Epidermal melanocyte (primary cell): ENCODE results near the gene PTGER4.

ENCODE experiments used
- DNase-seq: peaks from one replicate; pipeline ENCODE4 v3.0.0; 2011; ENCODE audit warnings: low spot score; ENCODE audit not compliant: insufficient read length

Gene PTGER4

DNA sequence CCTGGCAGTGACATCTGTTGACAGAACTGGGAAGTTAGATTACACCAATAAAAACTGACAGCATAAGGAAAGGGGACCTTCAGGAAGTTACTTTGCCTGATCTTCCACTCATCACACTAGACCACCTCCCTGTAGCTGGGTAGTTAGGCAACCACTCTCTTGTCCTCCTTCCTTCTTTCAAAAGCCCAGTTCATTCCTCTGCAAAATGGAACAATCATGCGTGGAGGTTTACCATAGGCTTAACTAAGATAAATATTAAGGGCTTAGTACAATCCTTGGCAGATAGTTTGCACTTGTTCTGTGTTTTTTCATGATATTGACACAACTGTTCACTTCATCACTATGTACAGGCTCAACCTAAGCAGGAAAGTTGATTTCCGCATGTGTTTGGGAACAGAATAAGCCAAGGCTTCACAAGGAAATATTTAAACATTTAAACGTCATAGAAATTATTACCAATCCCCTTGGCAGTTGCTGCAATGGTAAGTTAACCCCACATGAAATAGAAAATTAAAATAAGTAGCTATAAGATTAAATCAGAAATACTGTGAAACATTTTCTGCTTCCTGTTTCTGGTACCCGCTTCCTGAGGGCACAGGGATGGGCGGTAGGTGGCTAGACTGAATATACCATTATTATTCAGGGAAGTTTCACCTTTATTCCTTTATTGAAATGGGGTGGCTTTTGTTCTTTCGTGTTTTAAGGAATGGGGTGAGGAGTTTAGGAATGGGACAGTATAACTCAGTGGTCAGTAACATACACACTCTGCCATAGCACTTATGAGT is 9.9 kb upstream of the PTGER4 start:
- DNase-seq: no peak

- DNase-seq: no peak
Observed at GRCh38 chr5:40672425-40672824, 7.3 kb upstream of the PTGER4 start.

DNA sequence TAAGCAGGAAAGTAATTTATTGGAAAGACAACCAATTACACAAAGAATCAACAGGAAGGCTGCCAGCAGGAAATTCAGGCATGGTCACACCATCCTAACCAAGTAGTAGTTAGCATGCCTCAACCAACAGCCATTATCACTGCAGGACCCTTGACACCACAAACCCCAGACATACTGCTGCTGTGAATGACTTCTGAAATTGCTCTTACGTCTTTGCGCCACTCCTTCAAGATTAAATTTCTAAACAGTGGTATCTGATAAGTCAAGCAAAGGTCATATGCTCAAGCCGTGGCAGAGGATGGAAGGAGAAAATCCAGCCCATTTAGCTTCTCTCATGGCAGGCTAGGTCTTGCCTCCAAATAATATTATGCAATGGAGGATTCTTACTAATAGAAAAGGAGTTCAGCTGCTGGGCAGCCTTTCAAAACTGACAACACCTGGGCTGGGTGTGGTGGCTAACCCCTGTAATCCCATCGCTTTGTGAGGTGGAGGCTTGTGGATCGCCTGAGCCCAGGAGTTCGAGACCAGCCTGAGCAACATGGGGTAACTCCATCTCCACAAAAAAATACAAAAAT is 5.0 kb upstream of the PTGER4 start:
- no peak for DNase-seq

- DNase-seq: no peak
Observed at GRCh38 chr5:40675396-40676133, 4.2 kb upstream of the PTGER4 start.

DNA sequence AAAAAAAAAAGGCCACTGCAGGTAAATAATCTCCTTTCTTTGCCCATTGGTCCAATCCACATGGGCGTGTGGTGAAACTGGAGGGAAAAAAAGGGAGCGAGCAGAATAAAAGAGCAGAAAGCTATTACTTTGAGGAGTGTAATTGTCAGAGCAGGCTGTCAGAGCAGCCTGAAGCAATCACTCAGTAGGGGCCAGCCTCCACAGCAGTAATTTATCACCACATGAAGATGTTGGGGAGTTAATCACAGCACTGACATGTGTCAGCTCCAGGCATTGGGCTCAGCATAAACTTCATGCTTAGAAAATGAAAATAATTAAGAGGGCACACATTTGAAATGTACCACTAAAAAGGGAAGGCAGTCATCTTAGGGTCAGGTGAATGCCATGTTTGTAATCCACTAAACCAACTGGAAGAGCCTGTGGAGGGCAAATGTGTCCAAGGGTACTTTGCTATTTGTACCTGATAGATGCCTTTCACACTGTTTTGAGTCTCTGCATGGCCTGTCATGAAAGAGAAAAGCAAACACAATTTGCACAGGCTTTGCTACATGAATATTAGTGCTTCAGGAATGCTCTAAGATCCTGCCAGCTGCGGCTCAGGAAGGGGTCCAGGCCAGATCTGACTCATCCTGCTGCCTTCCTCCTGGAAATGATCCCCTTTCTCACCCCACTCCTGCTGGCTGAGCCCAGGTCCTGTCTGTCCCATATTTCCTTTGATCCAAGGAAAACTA is 2.9 kb upstream of the PTGER4 start:
- DNase-seq: no peak

DNA sequence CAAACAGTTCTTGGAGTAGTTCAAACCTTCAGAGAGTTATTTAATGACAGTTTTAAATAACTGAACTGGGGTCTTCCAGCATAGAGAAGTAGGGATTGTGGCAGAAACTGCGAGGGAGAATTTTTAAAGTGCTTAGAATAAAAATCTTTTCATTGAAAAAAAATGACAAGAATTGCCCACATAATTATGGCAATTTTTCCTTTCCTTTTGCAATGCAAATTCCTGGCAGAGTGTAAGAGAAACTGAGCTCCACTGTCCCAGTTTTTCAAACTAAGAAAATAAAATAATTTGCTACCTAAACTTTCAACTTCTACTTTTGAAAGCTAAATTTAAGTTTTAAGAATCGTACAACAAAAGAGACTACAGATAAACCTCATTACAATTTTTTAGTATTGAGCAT is 2.3 kb upstream of the PTGER4 start:
- no peak for DNase-seq

DNA sequence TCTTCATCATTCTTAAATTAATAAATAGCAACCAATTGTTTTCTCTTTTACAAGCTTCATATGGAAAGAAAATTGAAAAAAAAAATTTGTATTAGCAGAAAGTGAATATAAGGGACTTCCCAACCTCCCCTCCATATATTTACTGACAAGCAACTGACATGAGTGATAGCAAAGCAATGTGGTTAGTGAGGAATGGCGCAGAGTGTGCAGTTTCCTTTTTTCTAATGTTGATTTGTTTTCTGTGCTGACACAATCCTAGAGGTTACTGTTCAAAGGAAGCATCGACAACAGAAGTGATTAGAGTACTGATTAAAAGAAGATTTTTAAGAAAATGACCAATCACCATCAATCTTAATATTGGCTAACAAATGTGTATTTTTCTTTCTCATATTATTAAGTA is 1.7 kb upstream of the PTGER4 start:
- DNase-seq: no peak

DNA sequence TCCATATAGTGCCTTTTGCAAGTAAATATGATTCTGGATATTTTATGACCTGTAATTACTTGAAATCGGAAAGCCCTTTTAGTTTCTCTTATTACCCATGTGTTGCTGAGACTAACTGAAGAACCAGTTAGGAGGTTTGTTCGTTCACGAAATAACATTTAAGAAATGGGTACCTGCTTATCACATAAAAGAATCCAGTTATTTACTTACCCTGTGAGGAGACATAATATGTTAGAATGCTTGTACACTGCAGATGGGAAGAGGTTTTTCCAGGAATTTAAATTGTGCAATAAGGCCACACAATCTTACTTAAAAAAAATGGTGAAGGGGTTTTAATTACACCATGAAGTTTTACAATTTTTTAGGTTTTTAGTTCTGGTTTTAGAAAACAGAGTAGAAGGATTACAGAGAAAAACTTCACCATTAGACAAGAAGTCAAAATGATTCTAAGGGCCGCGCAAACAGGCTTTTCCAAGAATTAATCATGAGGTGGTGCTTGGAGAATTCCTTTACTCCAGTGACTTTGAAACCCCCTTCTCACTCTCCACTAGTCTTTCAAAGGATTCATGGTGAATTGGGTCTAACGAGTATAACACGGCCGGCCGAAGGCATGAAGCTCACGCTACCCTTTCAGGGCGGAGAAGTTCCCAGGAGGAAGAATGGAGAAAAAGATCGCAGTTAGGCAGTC is 1.1 kb upstream of the PTGER4 start:
- DNase-seq: no peak

DNA sequence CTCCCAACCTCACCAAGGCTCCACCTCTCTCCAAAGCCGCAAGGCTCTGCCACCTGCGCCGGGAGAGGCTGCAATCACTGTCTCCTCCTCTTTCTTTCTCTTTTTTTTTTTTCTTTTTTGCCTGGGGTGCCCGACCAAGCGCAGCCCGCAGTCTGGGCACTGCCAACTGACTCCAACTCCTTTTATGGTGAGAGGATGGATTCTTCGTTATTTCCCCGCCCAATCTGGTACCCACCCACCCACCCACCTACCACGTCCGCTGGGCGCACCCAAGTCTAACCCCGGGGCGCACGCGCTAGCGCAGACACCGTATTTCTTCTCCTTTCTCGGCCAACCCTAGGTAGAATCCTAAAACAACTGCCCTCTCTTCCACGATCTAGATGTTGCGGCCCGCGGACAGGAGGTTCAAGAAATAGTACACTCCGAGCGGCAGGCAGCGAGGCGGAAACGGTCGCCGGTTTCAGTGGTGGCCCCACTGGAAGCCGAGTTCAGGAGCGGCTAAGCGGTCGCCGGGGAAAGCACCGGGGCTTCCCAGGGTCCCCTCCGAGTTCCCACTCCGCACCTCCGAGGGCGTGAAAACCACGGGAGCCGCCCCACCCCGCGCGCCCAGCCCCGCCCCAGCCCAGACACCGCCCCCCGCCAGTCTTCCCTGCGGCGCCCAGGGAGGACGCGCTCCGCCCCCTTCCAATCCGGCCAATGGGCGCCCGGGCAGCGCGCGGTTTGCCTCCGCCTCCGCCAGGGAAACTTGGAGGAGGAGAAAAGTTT is 385 bp upstream of the PTGER4 start:
- DNase-seq: peak; percentile 89

- no peak for DNase-seq
Observed at GRCh38 chr5:40680741-40681362, 1.1 kb downstream of the PTGER4 start.

DNA sequence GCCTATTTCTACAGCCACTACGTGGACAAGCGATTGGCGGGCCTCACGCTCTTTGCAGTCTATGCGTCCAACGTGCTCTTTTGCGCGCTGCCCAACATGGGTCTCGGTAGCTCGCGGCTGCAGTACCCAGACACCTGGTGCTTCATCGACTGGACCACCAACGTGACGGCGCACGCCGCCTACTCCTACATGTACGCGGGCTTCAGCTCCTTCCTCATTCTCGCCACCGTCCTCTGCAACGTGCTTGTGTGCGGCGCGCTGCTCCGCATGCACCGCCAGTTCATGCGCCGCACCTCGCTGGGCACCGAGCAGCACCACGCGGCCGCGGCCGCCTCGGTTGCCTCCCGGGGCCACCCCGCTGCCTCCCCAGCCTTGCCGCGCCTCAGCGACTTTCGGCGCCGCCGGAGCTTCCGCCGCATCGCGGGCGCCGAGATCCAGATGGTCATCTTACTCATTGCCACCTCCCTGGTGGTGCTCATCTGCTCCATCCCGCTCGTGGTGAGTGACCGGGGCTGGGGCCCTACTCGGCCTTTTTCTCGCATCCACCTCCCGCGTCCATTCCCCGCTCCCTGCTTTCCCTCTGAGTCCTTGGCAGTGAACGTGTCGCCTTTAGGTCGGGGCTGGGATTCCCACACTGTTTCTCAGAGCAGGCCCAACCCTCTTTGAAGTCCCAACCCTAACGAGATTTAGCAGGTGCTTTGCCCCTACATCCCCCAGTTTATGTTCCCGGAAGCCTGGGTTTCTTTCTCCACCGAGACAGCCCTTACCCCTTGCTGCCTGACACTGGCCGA is 1.8 kb downstream of the PTGER4 start:
- DNase-seq: no peak

DNA sequence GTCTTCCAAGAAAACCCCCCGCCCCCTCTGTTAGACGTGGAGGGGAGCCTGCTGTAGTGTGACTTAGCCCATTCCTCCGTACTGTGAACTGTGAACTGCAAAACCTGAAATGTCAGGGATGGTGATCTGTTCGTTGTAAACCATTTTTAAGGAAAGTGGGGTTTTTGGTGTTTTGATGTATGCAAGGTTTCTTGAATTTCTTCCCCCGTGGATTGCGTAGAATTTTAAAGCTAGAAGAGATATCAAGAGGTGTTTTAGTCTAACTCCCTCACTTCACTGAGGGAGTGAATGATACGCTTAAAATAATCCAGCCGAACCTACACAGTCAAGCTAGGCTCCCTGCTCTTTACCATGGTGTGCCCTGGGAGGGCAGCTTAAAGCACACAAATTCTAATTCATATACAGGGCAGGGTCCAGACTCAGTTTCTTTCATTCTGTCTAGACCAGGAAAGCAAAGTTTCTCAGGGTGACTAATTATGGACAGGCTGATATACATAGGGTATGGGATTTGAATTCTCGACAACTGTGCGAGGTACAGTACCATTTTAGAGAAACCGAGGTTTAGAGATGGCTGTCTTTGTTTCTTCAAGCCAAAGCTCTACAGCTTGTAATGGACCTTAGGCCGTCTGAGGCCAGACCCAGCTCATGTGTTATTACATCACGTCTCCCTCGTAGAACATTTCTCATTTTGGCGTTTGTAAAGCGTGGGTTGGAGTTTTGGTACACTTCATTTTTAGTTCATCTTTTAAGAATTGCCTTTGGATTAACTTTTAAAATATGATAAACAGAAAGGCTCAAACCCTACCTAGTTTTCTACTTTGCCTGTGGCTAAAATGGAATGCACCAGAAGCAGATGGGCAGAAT is 2.7 kb downstream of the PTGER4 start:
- DNase-seq: no peak

DNA sequence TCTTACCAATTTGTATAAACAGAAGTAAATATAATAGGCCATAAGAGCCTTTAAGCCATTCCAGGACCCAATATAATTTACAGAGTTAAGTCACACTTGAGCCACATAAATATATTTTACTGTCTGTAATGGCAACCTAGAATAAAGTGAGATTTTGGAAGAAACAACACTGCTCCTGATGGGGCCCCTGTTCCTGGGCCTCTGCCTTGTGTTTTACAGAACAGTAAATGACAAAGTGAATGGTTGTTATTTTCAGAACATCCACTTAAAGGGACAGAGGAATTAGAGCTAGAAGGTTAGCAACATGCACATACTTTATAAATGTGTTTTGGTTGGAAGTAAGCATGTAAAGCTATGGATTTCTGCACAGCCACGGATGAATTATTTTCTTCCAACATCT is 3.6 kb downstream of the PTGER4 start:
- DNase-seq: no peak

DNA sequence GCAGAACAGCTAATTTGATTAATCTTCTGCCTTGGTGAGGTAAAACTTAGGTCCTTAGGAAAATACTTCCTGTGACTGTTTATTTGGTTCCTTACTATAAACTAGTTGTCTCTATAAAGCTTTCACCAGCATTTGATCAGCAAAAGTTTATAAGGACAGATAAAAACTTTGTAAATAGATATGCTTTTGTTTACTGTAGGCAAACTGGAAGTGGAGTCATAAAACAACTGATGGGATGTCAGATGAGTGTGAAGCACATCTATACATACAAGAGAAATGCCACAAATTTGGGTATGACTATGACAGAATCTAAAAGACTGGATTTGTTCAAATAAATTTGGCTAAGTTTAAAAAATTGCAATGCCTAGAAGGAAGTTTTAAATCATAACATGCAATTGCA is 5.5 kb downstream of the PTGER4 start:
- DNase-seq: no peak

DNA sequence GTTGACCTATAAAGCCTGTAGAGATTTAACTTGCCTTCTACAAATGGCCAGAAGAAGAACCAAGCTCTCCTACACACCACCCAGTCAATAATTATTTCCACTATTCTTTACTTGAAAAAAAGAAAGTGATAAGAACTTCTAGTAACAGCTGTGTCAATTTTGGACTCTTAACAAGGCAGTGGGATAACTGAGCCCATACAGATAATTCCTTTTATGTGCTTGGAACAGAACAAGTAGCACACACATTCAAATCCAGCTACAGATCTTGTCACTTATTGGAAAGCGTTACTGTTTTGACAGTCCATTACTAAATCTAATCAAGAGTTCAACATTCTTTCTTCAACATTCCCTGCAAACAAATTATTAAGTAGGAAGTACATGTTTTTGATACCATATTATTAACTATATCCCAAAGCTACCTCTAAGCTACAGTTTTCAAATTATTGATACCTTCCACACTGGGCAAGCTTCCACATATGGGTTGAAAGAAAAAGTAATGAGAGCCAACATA is 6.3 kb downstream of the PTGER4 start:
- DNase-seq: no peak

DNA sequence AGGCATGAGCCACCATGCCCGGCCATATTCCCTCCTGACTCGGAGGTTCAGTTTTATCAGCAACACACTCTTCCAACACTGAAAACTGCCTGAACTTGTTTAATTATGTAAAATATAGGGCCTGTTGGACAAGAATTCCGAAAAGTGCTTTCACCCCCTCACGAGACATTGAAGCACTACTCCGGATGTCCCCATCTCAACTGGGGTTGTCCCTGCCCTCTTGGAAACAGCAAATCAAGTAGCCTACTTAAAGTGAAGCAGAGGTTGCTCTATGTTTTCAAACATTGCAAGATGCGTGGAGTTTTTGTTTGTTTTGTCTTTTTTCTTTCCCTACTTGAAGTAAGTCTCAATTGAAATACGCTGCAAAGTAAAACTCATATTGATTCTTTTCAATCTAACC is 7.6 kb downstream of the PTGER4 start:
- no peak for DNase-seq

DNA sequence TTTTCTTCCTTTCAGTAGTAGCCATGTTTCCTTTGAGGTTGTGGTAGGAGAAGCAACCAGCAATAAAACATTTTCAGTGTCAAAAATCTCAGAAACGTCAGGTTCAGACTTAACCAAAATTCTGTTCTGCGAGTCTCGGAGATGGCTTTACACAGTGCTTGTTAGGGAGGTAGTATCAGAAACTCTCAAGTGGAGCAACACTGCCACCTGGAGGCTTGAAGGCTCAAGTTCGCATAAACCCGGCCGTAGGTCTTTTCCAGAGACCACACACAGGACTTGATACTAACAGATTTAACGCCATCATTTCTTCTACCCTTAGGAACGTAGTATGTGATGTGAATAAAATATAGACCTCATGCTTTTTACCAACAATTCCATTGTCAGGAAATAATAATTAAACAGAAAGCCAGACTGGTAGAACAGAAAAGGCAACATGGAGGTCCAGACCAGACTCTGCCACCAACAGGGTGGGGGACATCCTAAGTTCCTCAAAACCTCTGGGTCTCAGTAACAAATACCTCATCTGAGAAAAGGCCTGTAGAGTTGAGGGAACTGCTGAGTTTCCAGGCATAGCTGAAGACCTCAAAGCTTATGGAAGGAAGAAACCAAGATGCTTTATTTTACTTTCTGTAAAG is 8.5 kb downstream of the PTGER4 start:
- DNase-seq: peak; percentile 54

GRCh38 chr5:40688996-40689395 is 9.3 kb downstream of the PTGER4 start:
- DNase-seq: no peak
